NCI-H2029 (cell line): Measurements from ENCODE around the gene LAMTOR3.

ENCODE experiments used
- DNase-seq: peaks from one replicate; lab custom pipeline; 2025; lab: John Stamatoyannopoulos, UW

The LAMTOR3 gene

GRCh38 chr4:99861120-99861905, 32.9 kb downstream of the LAMTOR3 start:
- peak; percentile 63 for DNase-seq

- DNase-seq = no peak
Observed at GRCh38 chr4:99860521-99860920, 33.7 kb downstream of the LAMTOR3 start.

GRCh38 chr4:99859618-99860017, 34.6 kb downstream of the LAMTOR3 start:
- DNase-seq = peak; percentile 60

- no peak for DNase-seq
Observed at GRCh38 chr4:99857307-99857706, 36.9 kb downstream of the LAMTOR3 start.

- DNase-seq = no peak
Observed at GRCh38 chr4:99856166-99856565, 38.1 kb downstream of the LAMTOR3 start.

- no peak for DNase-seq
Observed at GRCh38 chr4:99855678-99856077, 38.5 kb downstream of the LAMTOR3 start.

- DNase-seq = peak; percentile 61
Observed at GRCh38 chr4:99853999-99854398, 40.2 kb downstream of the LAMTOR3 start.

- no peak for DNase-seq
Observed at GRCh38 chr4:99853190-99853589, 41.0 kb downstream of the LAMTOR3 start.

- no peak for DNase-seq
Observed at GRCh38 chr4:99852199-99852749, 42.0 kb downstream of the LAMTOR3 start.

- no peak for DNase-seq
Observed at GRCh38 chr4:99848591-99849001, 45.6 kb downstream of the LAMTOR3 start.

GRCh38 chr4:99847362-99847976, 46.8 kb downstream of the LAMTOR3 start:
- no peak for DNase-seq

GRCh38 chr4:99846891-99847290, 47.3 kb downstream of the LAMTOR3 start:
- DNase-seq = no peak

- DNase-seq = no peak
Observed at GRCh38 chr4:99845708-99846469, 48.3 kb downstream of the LAMTOR3 start.

GRCh38 chr4:99845179-99845578, 49.0 kb downstream of the LAMTOR3 start:
- DNase-seq = no peak

GRCh38 chr4:99844048-99844447, 50.2 kb downstream of the LAMTOR3 start:
- DNase-seq = no peak

GRCh38 chr4:99843413-99843812, 50.8 kb downstream of the LAMTOR3 start:
- DNase-seq = no peak

GRCh38 chr4:99841129-99841528, 53.1 kb downstream of the LAMTOR3 start:
- no peak for DNase-seq

GRCh38 chr4:99838927-99839326, 55.3 kb downstream of the LAMTOR3 start:
- DNase-seq = no peak

- DNase-seq = no peak
Observed at GRCh38 chr4:99835942-99836341, 58.3 kb downstream of the LAMTOR3 start.

GRCh38 chr4:99834569-99834968, 59.7 kb downstream of the LAMTOR3 start:
- no peak for DNase-seq

GRCh38 chr4:99833756-99834155, 60.5 kb downstream of the LAMTOR3 start:
- no peak for DNase-seq

GRCh38 chr4:99832758-99833157, 61.5 kb downstream of the LAMTOR3 start:
- no peak for DNase-seq

- no peak for DNase-seq
Observed at GRCh38 chr4:99832321-99832720, 61.9 kb downstream of the LAMTOR3 start.
